ENCODE data around the gene NUBPL. TPM values are rescaled to one million over a fixed set of nuclear protein-coding genes. Genes with fewer than 3 reads are reported as not detected.
"Not testable (repeated sequence)": the region's sequence is repeated elsewhere in the genome, so short reads cannot be mapped to it uniquely, and the experiment has no call there.

Gene NUBPL
- total RNA-seq, 5 donors from 2014 or later (not counting 1 experiment from before 2014, with no cell fraction given): 6.8 to 11.0 (median 10.2) TPM

DNA sequence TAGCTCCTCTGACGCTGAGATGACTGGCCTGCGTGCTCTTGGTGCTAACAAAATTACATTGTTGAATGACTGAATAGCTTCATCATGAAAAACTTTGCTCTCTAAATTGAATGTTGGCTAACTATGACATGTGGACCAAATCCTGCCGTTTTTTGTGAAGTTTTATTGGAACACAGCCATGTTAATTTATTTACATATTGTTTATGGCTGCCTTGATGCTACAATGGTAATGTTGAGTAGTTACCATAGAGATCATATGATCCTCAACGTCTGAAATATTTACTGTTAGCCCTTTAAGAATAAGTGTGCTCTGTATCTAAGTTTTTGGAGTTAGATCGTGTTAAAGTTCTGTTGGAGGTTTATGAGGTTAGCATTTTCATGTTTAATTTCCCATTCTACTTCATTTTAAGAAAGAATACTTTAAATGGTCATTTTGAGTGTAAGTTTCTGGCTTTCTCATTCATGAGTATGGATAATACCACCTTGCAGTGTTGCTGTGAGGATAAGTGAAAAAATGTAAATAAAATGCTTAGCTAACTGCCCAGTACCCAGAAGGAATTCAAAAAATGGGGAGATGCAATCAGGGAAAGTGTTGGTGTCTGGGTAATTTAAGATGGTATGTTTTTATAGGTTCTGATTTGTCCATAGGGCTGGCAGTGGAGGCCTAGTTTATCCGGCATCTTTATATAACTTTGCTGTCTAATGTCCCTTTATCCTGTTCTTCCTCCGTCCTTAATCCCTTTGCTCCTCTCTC lies 35.3 kb downstream of the NUBPL start:
- H3K4me3 Mint-ChIP-seq: no peak overlapping the region
- H3K4me1 Mint-ChIP-seq: peaks cover 0 to 3% (median 0%) of the 10 kb centered on the region in 3 donors
- peaks cover 36% of the 10 kb centered on the region for H3K36me3 Mint-ChIP-seq
- DNase-seq (no peak), ATAC-seq (replicated peaks in 1 of 4) (no peak)
- peaks cover 0 to 6% (median 0%) of the 10 kb centered on the region in 3 donors for H3K9me3 Mint-ChIP-seq
- 100% methylated on average over 2 of the region's 7 CpGs for WGBS (ENCODE audit: insufficient coverage)
- H3K27ac ChIP-seq (ENCODE audit: low read length): no peak overlapping the region
- no peaks in the 10 kb centered on the region for H3K4me1 ChIP-seq (ENCODE audit: control insufficient read depth in 1 of 2, extremely low read depth in 1 of 2, insufficient read depth in 2 of 2, low read length in 2 of 2)
- ChIA-PET POLR2A (no interaction called here), CTCF (no interaction called here)
- no peaks in the 10 kb centered on the region for H3K27me3 ChIP-seq (replicated peaks in 1 of 2; ENCODE audit: control insufficient read depth in 2 of 2, extremely low read depth in 1 of 2, insufficient read depth in 2 of 2, low read length in 1 of 2)
- H3K9me3 ChIP-seq: no peaks in the 10 kb centered on the region
- H3K36me3 ChIP-seq (ENCODE audit: control insufficient read depth in 2 of 2, extremely low read depth in 1 of 2, insufficient read depth in 1 of 2, low read length in 1 of 2): peaks cover 0 to 5% of the 10 kb centered on the region in 2 donors
- no peaks in the 10 kb centered on the region for H3K27me3 Mint-ChIP-seq
- no peak overlapping the region for H3K4me3 ChIP-seq (ENCODE audit: control insufficient read depth in 1 of 2, extremely low read depth in 1 of 2, low read length in 1 of 2)
- no peak overlapping the region for H3K27ac Mint-ChIP-seq

DNA sequence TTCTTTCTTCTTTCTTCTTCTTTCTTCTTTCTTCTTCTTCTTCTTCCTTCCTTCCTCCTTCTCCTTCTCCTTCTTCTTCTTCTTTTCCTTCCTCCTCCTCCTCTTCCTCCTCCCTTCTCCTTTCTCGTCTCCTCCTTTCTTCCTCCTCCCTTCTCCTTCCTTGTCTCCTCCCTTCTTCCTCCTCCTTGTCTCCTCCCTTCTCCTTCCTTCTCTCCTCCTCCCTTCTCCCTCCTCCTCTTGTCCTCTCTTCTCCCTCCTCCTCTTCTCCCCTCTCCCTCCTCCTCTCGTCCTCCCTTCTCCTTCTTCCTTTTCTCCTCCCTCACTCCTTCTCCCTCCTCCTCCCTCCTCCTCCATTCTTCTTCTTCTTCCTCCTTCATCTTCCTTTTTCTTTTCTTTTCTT lies 44.5 kb downstream of the NUBPL start:
- no peak overlapping the region for H3K4me3 ChIP-seq (ENCODE audit: control insufficient read depth in 1 of 2, extremely low read depth in 1 of 2, low read length in 1 of 2)
- Mint-ChIP-seq H3K36me3 (peaks cover 38% of the 10 kb centered on the region), H3K4me1 (no peaks in the 10 kb centered on the region), H3K27me3 (no peaks in the 10 kb centered on the region), H3K27ac (no peak overlapping the region), H3K9me3 (peaks cover 11 to 22% (median 18%) of the 10 kb centered on the region in 3 donors), H3K4me3 (no peak overlapping the region)
- no peaks in the 10 kb centered on the region for H3K9me3 ChIP-seq
- DNase-seq (no peak), ATAC-seq (replicated peaks in 1 of 4) (no peak)
- WGBS (ENCODE audit: insufficient coverage): 92% methylated on average over 2 of the region's 2 CpGs
- H3K27me3 ChIP-seq (replicated peaks in 1 of 2; ENCODE audit: control insufficient read depth in 2 of 2, extremely low read depth in 1 of 2, insufficient read depth in 2 of 2, low read length in 1 of 2): no peaks in the 10 kb centered on the region
- H3K27ac ChIP-seq (ENCODE audit: low read length): no peak overlapping the region
- H3K36me3 ChIP-seq (ENCODE audit: control insufficient read depth in 2 of 2, extremely low read depth in 1 of 2, insufficient read depth in 1 of 2, low read length in 1 of 2): peaks cover 0 to 2% of the 10 kb centered on the region in 2 donors
- ChIA-PET POLR2A (no interaction called here), CTCF (no interaction called here)
- H3K4me1 ChIP-seq (ENCODE audit: control insufficient read depth in 1 of 2, extremely low read depth in 1 of 2, insufficient read depth in 2 of 2, low read length in 2 of 2): no peaks in the 10 kb centered on the region

DNA sequence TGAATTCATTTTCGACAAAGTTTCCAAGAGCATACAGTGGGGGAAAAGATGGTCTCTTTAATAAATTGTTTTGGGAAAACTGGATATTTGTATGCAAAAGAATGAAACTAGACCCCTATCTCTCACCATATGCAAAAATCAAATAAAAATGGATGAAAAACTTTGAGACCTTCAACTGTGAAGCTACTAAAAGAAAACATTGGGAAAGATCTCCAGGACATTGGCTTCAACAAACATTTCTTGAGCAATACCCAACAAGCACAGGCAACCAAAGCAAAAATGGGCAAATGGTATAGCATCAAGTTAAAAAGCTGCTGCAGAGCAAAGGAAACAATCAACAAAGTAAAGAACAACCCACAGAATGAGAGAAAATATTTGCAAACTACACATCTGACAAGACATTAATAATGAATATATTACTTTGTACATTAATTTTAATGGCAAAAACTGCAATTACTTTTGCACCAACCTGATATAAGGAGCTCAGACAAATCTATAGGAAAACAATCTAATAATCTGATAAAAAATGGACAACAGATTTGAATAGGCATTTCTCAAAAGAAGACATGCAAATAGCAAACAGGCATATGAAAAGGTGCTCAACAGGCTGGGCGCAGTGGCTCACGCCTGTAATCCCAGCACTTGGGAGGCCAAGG lies 50.7 kb downstream of the NUBPL start:
- ATAC-seq (replicated peaks in 1 of 4) (no peak), DNase-seq (no peak)
- WGBS (ENCODE audit: insufficient coverage): no CpG with 5 or more reads among the region's 3 CpGs
- Histone ChIP-seq H3K27ac (ENCODE audit: low read length) (no peak overlapping the region), H3K4me3 (ENCODE audit: control insufficient read depth in 1 of 2, extremely low read depth in 1 of 2, low read length in 1 of 2) (no peak overlapping the region), H3K36me3 (ENCODE audit: control insufficient read depth in 2 of 2, extremely low read depth in 1 of 2, insufficient read depth in 1 of 2, low read length in 1 of 2) (no peaks in the 10 kb centered on the region), H3K27me3 (replicated peaks in 1 of 2; ENCODE audit: control insufficient read depth in 2 of 2, extremely low read depth in 1 of 2, insufficient read depth in 2 of 2, low read length in 1 of 2) (no peaks in the 10 kb centered on the region), H3K4me1 (ENCODE audit: control insufficient read depth in 1 of 2, extremely low read depth in 1 of 2, insufficient read depth in 2 of 2, low read length in 2 of 2) (no peaks in the 10 kb centered on the region), H3K9me3 (no peaks in the 10 kb centered on the region)
- Mint-ChIP-seq H3K4me1 (no peaks in the 10 kb centered on the region), H3K9me3 (peaks cover 25 to 39% (median 36%) of the 10 kb centered on the region in 3 donors), H3K4me3 (no peak overlapping the region), H3K27ac (no peak overlapping the region), H3K36me3 (peaks cover 33% of the 10 kb centered on the region), H3K27me3 (no peaks in the 10 kb centered on the region)
- ChIA-PET CTCF (no interaction called here), POLR2A (interaction anchor here in 1 of 2 donors (0.8 kb wide), 1 partner anchor 206 kb away, joined by 3 read pairs; no protein-coding TSS in a partner anchor)

DNA sequence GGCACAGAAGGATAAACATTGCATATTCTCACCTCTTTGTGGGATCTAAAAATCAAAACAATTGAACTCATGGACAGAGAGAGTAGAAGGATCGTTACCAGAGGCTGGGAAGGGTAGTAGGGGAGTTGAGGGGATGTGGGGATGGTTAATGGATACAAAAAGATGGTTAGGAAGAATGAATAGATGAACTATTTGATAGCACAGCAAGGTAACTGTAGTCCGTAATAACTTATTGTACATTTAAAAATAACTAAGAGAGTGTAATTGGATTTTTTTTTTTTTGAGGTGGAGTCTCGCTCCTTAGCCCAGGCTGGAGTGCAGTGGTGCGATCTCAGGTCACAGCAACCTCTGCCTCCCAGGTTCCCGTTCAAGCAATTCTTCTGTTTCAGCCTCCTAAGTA lies 52.0 kb downstream of the NUBPL start:
- POLR2A ChIA-PET: no interaction called here

DNA sequence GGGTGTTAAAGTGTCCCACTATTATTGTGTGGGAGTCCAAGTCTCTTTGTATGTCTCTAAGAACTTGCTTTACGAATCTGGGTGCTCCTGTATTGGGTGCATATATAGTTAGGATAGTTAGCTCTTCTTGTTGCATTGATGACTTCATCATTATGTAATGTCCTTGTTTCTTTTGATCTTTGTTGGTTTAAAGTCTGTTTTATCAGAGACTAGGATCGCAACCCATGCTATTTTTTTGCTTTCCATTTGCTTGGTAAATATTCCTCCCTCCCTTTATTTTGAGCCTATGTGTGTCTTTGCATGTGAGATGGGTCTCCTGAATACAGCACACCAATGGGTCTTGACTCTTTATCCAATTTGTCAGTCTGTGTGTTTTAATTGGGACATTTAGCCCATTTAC lies 57.7 kb downstream of the NUBPL start:
- H3K36me3 ChIP-seq (ENCODE audit: control insufficient read depth in 2 of 2, extremely low read depth in 1 of 2, insufficient read depth in 1 of 2, low read length in 1 of 2); H3K27me3 ChIP-seq (replicated peaks in 1 of 2; ENCODE audit: control insufficient read depth in 2 of 2, extremely low read depth in 1 of 2, insufficient read depth in 2 of 2, low read length in 1 of 2); H3K4me3 Mint-ChIP-seq; H3K27ac ChIP-seq (ENCODE audit: low read length); H3K4me3 ChIP-seq (ENCODE audit: control insufficient read depth in 1 of 2, extremely low read depth in 1 of 2, low read length in 1 of 2); H3K4me1 ChIP-seq (ENCODE audit: control insufficient read depth in 1 of 2, extremely low read depth in 1 of 2, insufficient read depth in 2 of 2, low read length in 2 of 2); H3K27me3 Mint-ChIP-seq; DNase-seq; ATAC-seq (replicated peaks in 1 of 4); H3K9me3 ChIP-seq; CTCF ChIA-PET; POLR2A ChIA-PET; H3K27ac Mint-ChIP-seq: not testable (repeated sequence)
- peaks cover 23 to 51% (median 50%) of the 10 kb centered on the region in 3 donors for H3K9me3 Mint-ChIP-seq
- peaks cover 3 to 14% (median 5%) of the 10 kb centered on the region in 3 donors for H3K4me1 Mint-ChIP-seq
- WGBS (ENCODE audit: insufficient coverage): 83% methylated on average over 1 of the region's 2 CpGs
- H3K36me3 Mint-ChIP-seq: peaks cover 72% of the 10 kb centered on the region

More for the DNA sequence above, 52.0 kb downstream of the NUBPL start:
- DNase-seq: no peak
- Mint-ChIP-seq H3K9me3 (peaks cover 22 to 39% (median 36%) of the 10 kb centered on the region in 3 donors), H3K27me3 (no peaks in the 10 kb centered on the region), H3K4me3 (no peak overlapping the region), H3K4me1 (peaks cover under 1 to 4% (median 4%) of the 10 kb centered on the region in 3 donors), H3K36me3 (peaks cover 33% of the 10 kb centered on the region), H3K27ac (no peak overlapping the region)
- H3K4me1 ChIP-seq (ENCODE audit: control insufficient read depth in 1 of 2, extremely low read depth in 1 of 2, insufficient read depth in 2 of 2, low read length in 2 of 2): no peaks in the 10 kb centered on the region
- H3K4me3 ChIP-seq (ENCODE audit: control insufficient read depth in 1 of 2, extremely low read depth in 1 of 2, low read length in 1 of 2): no peak overlapping the region
- ATAC-seq (replicated peaks in 1 of 4): no peak
- no peaks in the 10 kb centered on the region for H3K9me3 ChIP-seq
- no peaks in the 10 kb centered on the region for H3K36me3 ChIP-seq (ENCODE audit: control insufficient read depth in 2 of 2, extremely low read depth in 1 of 2, insufficient read depth in 1 of 2, low read length in 1 of 2)
- WGBS (ENCODE audit: insufficient coverage): no CpG with 5 or more reads among the region's 5 CpGs
- H3K27me3 ChIP-seq (replicated peaks in 1 of 2; ENCODE audit: control insufficient read depth in 2 of 2, extremely low read depth in 1 of 2, insufficient read depth in 2 of 2, low read length in 1 of 2): no peaks in the 10 kb centered on the region
- H3K27ac ChIP-seq (ENCODE audit: low read length): no peak overlapping the region
- CTCF ChIA-PET: no interaction called here

DNA sequence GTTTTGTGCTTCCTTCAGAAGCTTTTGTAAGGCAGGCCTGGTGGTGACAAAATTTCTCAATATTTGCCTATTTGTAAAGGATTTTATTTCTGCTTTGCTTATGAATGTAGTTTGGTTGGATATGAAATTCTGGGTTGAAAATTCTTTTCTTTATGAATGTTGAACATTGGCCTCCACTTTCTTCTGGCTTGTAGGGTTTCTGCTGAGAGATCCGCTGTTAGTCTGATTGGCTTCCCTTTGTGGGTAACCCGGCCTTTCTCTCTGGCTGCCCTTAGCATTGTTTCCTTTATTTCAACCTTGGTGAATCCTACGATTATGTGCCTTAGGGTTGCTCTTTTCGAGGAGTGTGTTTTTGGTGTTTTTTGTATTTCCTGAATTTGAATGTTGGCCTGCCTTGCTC lies 58.2 kb downstream of the NUBPL start:
- Histone ChIP-seq H3K27ac (ENCODE audit: low read length) (no peak overlapping the region), H3K4me1 (ENCODE audit: control insufficient read depth in 1 of 2, extremely low read depth in 1 of 2, insufficient read depth in 2 of 2, low read length in 2 of 2) (no peaks in the 10 kb centered on the region), H3K27me3 (replicated peaks in 1 of 2; ENCODE audit: control insufficient read depth in 2 of 2, extremely low read depth in 1 of 2, insufficient read depth in 2 of 2, low read length in 1 of 2) (no peaks in the 10 kb centered on the region), H3K36me3 (ENCODE audit: control insufficient read depth in 2 of 2, extremely low read depth in 1 of 2, insufficient read depth in 1 of 2, low read length in 1 of 2) (peaks cover 4 to 5% of the 10 kb centered on the region in 2 donors), H3K4me3 (ENCODE audit: control insufficient read depth in 1 of 2, extremely low read depth in 1 of 2, low read length in 1 of 2) (no peak overlapping the region), H3K9me3 (no peaks in the 10 kb centered on the region)
- Mint-ChIP-seq H3K4me1 (peaks cover 3 to 14% (median 5%) of the 10 kb centered on the region in 3 donors), H3K27ac (no peak overlapping the region), H3K4me3 (no peak overlapping the region), H3K9me3 (peaks cover 25 to 55% (median 54%) of the 10 kb centered on the region in 3 donors), H3K36me3 (peaks cover 77% of the 10 kb centered on the region), H3K27me3 (no peaks in the 10 kb centered on the region)
- ChIA-PET CTCF (no interaction called here), POLR2A (no interaction called here)
- DNase-seq (no peak), ATAC-seq (replicated peaks in 1 of 4) (no peak)
- WGBS (ENCODE audit: insufficient coverage): 92% methylated on average over 2 of the region's 4 CpGs
